A549 (cell line): Measurements from ENCODE around the gene TMEM100. TPM values are rescaled to one million over a fixed set of nuclear protein-coding genes. Genes with fewer than 3 reads are reported as not detected.
A peak's percentile ranks its signal among the peaks of the same experiment; 100 is the strongest.

ENCODE experiments used
- ATAC-seq, 2 experiments: fragments of 200-7000 bp in 1 of 2; fragments of >200 bp in 1 of 2; cut with Nextera tagmentation in 1 of 2; cut with Tn5 transposase in 1 of 2; 3 replicates each; pipeline versions ENCODE4 v1.8.0 to v1.9.1; 2018 to 2020; ENCODE audit warnings: mild to moderate bottlenecking in 1 of 2, moderate library complexity in 1 of 2
- CTCF ChIA-PET: fragments of 300-600 bp; sonication (Branson Sonifier 250); formaldehyde crosslinking; extraction: SDS; loops from one replicate; lab custom pipeline; 2021; ENCODE audit warnings: antibody characterized with exemption, inconsistent platforms; lab: Yijun Ruan, JAX
- POLR2A ChIA-PET: fragments of 350-600 bp; formaldehyde crosslinking; extraction: SDS; loops from one replicate; lab custom pipeline; 2021; ENCODE audit warnings: antibody characterized with exemption, inconsistent platforms; lab: Yijun Ruan, JAX
- DNase-seq, 2 experiments: peaks; one replicate each; pipeline versions ENCODE4 v3.0.0 to v3.0.0-alpha.2; 2011 to 2016; ENCODE audit warnings: low read depth in 1 of 2, low spot score in 1 of 2
- FAIRE-seq: peaks from 2 replicates; lab custom pipeline; 2011; peaks lifted over from hg19 to GRCh38; lab: Jason Lieb, UNC
- H3K27ac ChIP-seq, 2 experiments: fragments of >200 bp; sonication (Bioruptor Twin); formaldehyde crosslinking; 3 replicates each; pipeline ENCODE4 v1.5.1; 2016 to 2017
- H3K4me1 ChIP-seq: fragments of >200 bp; sonication (Bioruptor Twin); formaldehyde crosslinking; 3 replicates; pipeline ENCODE4 v1.6.1; 2016
- H3K4me2 ChIP-seq: fragments of >200 bp; sonication (Bioruptor Twin); formaldehyde crosslinking; 3 replicates; pipeline ENCODE4 v1.6.1; 2016
- H3K4me3 ChIP-seq: fragments of >200 bp; sonication (Bioruptor Twin); formaldehyde crosslinking; 3 replicates; pipeline ENCODE4 v1.5.1; 2016
- H3K9me3 ChIP-seq: fragments of >200 bp; sonication (Bioruptor Twin); formaldehyde crosslinking; 3 replicates; pipeline ENCODE4 v1.6.1; 2016
- ATOH8 ChIP-seq: fragments of 250-450 bp; sonication (Bioruptor Pico); IDR thresholded peaks from 2 replicates; pipeline ENCODE4 v1.5.0; 2020; ENCODE audit warnings: low read depth, mild to moderate bottlenecking, moderate library complexity
- BHLHE40 ChIP-seq: IDR thresholded peaks from 2 replicates; pipeline ENCODE4 v1.6.1; 2012; ENCODE audit warnings: low read depth, low read length, inconsistent platforms
- CBX8 ChIP-seq: fragments of 200-600 bp; sonication (generic); IDR thresholded peaks from 2 replicates; pipeline ENCODE4 v1.6.1; 2016
- CTCF ChIP-seq: fragments of >200 bp; sonication (Bioruptor Twin); formaldehyde crosslinking; IDR thresholded peaks from 3 replicates; pipeline ENCODE4 v1.5.1; 2016
- EHMT2 ChIP-seq: fragments of 200-600 bp; sonication (generic); IDR thresholded peaks from 2 replicates; pipeline ENCODE4 v1.6.1; 2016; ENCODE audit warnings: antibody characterized with exemption, low read depth, mild to moderate bottlenecking, moderate library complexity
- ELK1 ChIP-seq: fragments of 150-350 bp; IDR thresholded peaks from 2 replicates; pipeline ENCODE4 v1.6.1; 2014; ENCODE audit warnings: low read depth, mild to moderate bottlenecking, low read length
- FOSL2 ChIP-seq, 2 experiments: fragments of 450-650 bp in 1 of 2; fragments of >200 bp in 1 of 2; sonication (Bioruptor Twin) in 1 of 2; formaldehyde crosslinking; IDR thresholded peaks; 2 replicates each; pipeline versions ENCODE4 v1.5.0 to v1.6.1; 2016 to 2020; ENCODE audit warnings: mild to moderate bottlenecking in 1 of 2, moderate library complexity in 1 of 2
- MAX ChIP-seq: IDR thresholded peaks from 2 replicates; pipeline ENCODE4 v1.6.1; 2012
- MYC ChIP-seq: IDR thresholded peaks from 2 replicates; pipeline ENCODE4 v1.6.1; 2012; ENCODE audit warnings: mild to moderate bottlenecking, inconsistent platforms, low read length, improper control_type of control experiment, borderline replicate concordance
- NR3C1 ChIP-seq: fragments of >200 bp; sonication (Bioruptor Twin); formaldehyde crosslinking; IDR thresholded peaks from 3 replicates; pipeline ENCODE4 v1.6.1; 2017
- PBX3 ChIP-seq: IDR thresholded peaks from 2 replicates; pipeline ENCODE4 v1.6.1; 2012
- PHF8 ChIP-seq: fragments of 200-600 bp; sonication (generic); IDR thresholded peaks from 2 replicates; pipeline ENCODE4 v1.6.1; 2016; ENCODE audit warnings: low read depth, mild to moderate bottlenecking, antibody characterized with exemption, moderate library complexity, borderline replicate concordance
- POLR2A ChIP-seq: IDR thresholded peaks from 2 replicates; pipeline ENCODE4 v1.6.1; 2012; ENCODE audit warnings: mild to moderate bottlenecking, low read length
- POLR2AphosphoS2 ChIP-seq: conservative IDR thresholded peaks from 2 replicates; pipeline ENCODE4 v1.6.1; 2012; ENCODE audit warnings: low read length, improper control_type of control experiment, inconsistent platforms
- RAD21 ChIP-seq, 2 experiments: fragments of >200 bp in 1 of 2; sonication (Bioruptor Twin) in 1 of 2; formaldehyde crosslinking in 1 of 2; IDR thresholded peaks in 1 of 2; conservative IDR thresholded peaks in 1 of 2; 2 replicates in 1 of 2; 3 replicates in 1 of 2; pipeline ENCODE4 v1.6.1; 2012 to 2018; ENCODE audit warnings: inconsistent platforms in 1 of 2
- RARB ChIP-seq: fragments of 250-450 bp; sonication (Bioruptor Pico); IDR thresholded peaks from 2 replicates; pipeline ENCODE4 v1.8.0; 2021; ENCODE audit warnings: mild to moderate bottlenecking, moderate library complexity
- RCOR1 ChIP-seq: fragments of 150-350 bp; IDR thresholded peaks from 2 replicates; pipeline ENCODE4 v1.6.1; 2014; ENCODE audit warnings: antibody characterized with exemption, low read length, low read depth
- REST ChIP-seq: fragments of 200-600 bp; sonication (generic); IDR thresholded peaks from 2 replicates; pipeline ENCODE4 v1.6.1; 2016; ENCODE audit warnings: antibody characterized with exemption, mild to moderate bottlenecking, moderate library complexity
- RFX5 ChIP-seq: fragments of 450-650 bp; IDR thresholded peaks from 2 replicates; pipeline ENCODE4 v1.7.1; 2014; ENCODE audit warnings: antibody characterized with exemption, mild to moderate bottlenecking, moderate library complexity
- RNF2 ChIP-seq: fragments of 200-600 bp; sonication (generic); IDR thresholded peaks from 2 replicates; pipeline ENCODE4 v1.6.1; 2016; ENCODE audit warnings: low read depth, mild to moderate bottlenecking, antibody characterized with exemption, moderate library complexity, borderline replicate concordance
- SMC3 ChIP-seq: fragments of >200 bp; sonication (Bioruptor Twin); formaldehyde crosslinking; IDR thresholded peaks from 3 replicates; pipeline ENCODE4 v1.6.1; 2018; ENCODE audit warnings: inconsistent platforms
- TFCP2L1 ChIP-seq: fragments of 250-450 bp; sonication (Bioruptor Pico); IDR thresholded peaks from 2 replicates; pipeline ENCODE4 v1.5.0; 2021; ENCODE audit warnings: mild to moderate bottlenecking
- ZC3H11A ChIP-seq: fragments of 450-650 bp; IDR thresholded peaks from 2 replicates; pipeline ENCODE4 v1.6.1; 2014; ENCODE audit warnings: antibody characterized with exemption, mild to moderate bottlenecking
- ZNF302 ChIP-seq: fragments of 250-450 bp; sonication (Bioruptor Pico); IDR thresholded peaks from 2 replicates; pipeline ENCODE4 v1.9.0; 2021; ENCODE audit warnings: inconsistent platforms, mild to moderate bottlenecking, moderate library complexity
- ZSCAN20 ChIP-seq: fragments of 250-450 bp; sonication (Bioruptor Pico); IDR thresholded peaks from 2 replicates; pipeline ENCODE4 v1.8.0; 2022; ENCODE audit warnings: mild to moderate bottlenecking, moderate library complexity
- WGBS: methylation state at CpG from one replicate; pipeline ENCODE4 v1.1.6; 2017; ENCODE audit errors: missing lambda C conversion rate; 5-methylcytosine and 5-hydroxymethylcytosine counted together
- polyA plus RNA-seq, 4 experiments: library from polyadenylated mRNA; depleted of rRNA in 3 of 4; stranded (reverse); fragments of >200 nt; fragmentation: RNase III in 1 of 4; extraction: RNeasy Plus Mini Kit Qiagen cat#74134 plus additional on column Dnase treatment in 1 of 4; gene quantifications; 2 replicates in 3 of 4; 3 replicates in 1 of 4; pipeline ENCODE4 v1.2.3, GENCODE V29; 2011 to 2017

The TMEM100 gene
- polyA plus RNA-seq, 2 of the 4 experiments (the other 2 are of a cell fraction) = not detected

- FAIRE-seq (peak; percentile 98), ATAC-seq (peak; percentile 52 to 79; a peak in 3 of 6 replicates), DNase-seq (peak; percentile 30 to 72)
- no peaks in the 10 kb centered on the region for H3K9me3 ChIP-seq
- ChIA-PET CTCF (interaction anchor here (0.5 to 13.7 kb wide), 27 partner anchors 9 to 718 kb away, joined by 3 to 114 read pairs (median 4); partner anchors contain the start of genes PCTP and TMEM100), POLR2A (interaction anchor here (1.3 to 2.6 kb wide), 2 partner anchors 11 to 15 kb away, joined by 5 to 13 read pairs; partner anchors contain the start of gene PCTP)
- H3K4me2 ChIP-seq = no peak overlapping the region
- WGBS = 17% methylated on average over 5 of the region's 5 CpGs
- no peaks in the 10 kb centered on the region for H3K4me1 ChIP-seq
- no peak for TF ChIP-seq EHMT2
- TF ChIP-seq ZNF302 (CRISPR knock-in tag) = no peak
- TF ChIP-seq ELK1 = no peak
- no peak for TF ChIP-seq TFCP2L1
- peak; percentile 76 for TF ChIP-seq SMC3
- no peak for TF ChIP-seq PBX3
- TF ChIP-seq RNF2 = no peak
- TF ChIP-seq ZC3H11A = no peak
- TF ChIP-seq PHF8 = no peak
- TF ChIP-seq MYC = no peak
- no peak for TF ChIP-seq RCOR1
- TF ChIP-seq RAD21 (conservative IDR thresholded peaks at IDR 0.05 in 1 of 2, IDR thresholded peaks at IDR 0.05 in 1 of 2) = peak; percentile 56 to 58
- no peak for TF ChIP-seq MAX
- TF ChIP-seq CTCF = peak; percentile 86
- no peak for TF ChIP-seq REST
- TF ChIP-seq FOSL2 (IDR thresholded peaks at IDR 0.05) = no peak
- TF ChIP-seq FOSL2 (CRISPR knock-in tag; IDR thresholded peaks at IDR 0.05) = no peak
- no peak for TF ChIP-seq ATOH8 (CRISPR knock-in tag)
- TF ChIP-seq RARB (CRISPR knock-in tag) = no peak
- TF ChIP-seq BHLHE40 = no peak
- TF ChIP-seq POLR2A = no peak
- no peak for TF ChIP-seq RFX5
- TF ChIP-seq CBX8 = no peak
- TF ChIP-seq ZSCAN20 = no peak
- TF ChIP-seq POLR2AphosphoS2 = no peak
- TF ChIP-seq NR3C1 = no peak
- no peak overlapping the region for H3K4me3 ChIP-seq
- no peak overlapping the region for H3K27ac ChIP-seq
These were observed 13.2 kb upstream of the TMEM100 start for GRCh38 chr17:55735731-55736405.
